Spleen (tissue), 7 donors: ENCODE results near the gene ACSS1.

Experiments
- POLR2A ChIP-seq, 3 donors: fragments of 450-650 bp; IDR thresholded peaks; one replicate each; pipeline ENCODE4 v1.5.1; 2017; ENCODE audit warnings: antibody characterized with exemption in 3 of 3, mild to moderate bottlenecking in 1 of 3
- TF ChIP-seq, protein P1 (sequence below), 11 experiments: fragments of 200-600 bp in 7 of 11; fragments of 450-650 bp in 4 of 11; sonication (generic) in 4 of 11; IDR thresholded peaks in 8 of 11; conservative IDR thresholded peaks in 3 of 11; 1 replicate in 7 of 11; 2 replicates in 4 of 11; pipeline versions ENCODE4 v1.4.0 to v1.8.0; 2016 to 2021; ENCODE audit warnings: antibody characterized with exemption in 11 of 11, inconsistent platforms in 4 of 11, mild to moderate bottlenecking in 1 of 11
- donor health status: DM: no; HTN: no; CAD: no; lungs with moderate emphysema.
- donor health status: DM: no; HTN: no; CAD: no.
- donor health status: DM: no; HTN: no; CAD: no.

DNA sequence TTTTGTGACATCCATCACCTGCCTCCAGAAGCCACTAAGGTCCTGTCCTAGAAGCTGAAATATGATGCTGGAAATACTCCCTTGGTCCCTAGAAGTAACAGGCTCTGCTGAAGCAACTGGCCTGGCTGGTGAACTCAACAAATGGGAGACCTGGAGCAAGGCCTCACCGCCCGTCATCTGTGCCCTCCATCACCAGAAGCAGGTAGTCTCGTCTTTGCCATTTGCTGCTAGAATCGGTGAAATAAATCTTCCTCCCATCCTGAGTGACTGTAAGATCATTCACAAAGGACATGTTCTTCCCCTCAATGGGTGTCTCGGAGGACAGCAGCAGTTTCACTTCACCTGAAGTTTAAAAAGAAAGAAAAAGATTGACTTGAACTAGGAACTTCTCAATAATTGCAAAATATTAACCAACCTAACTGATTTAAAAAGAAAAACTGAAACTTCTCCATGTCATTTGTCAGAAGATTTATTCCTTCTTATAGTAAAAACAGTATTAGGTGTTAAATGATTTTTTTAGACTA lies 87.8 kb downstream of the ACSS1 start:
- TF ChIP-seq, protein P1, sequence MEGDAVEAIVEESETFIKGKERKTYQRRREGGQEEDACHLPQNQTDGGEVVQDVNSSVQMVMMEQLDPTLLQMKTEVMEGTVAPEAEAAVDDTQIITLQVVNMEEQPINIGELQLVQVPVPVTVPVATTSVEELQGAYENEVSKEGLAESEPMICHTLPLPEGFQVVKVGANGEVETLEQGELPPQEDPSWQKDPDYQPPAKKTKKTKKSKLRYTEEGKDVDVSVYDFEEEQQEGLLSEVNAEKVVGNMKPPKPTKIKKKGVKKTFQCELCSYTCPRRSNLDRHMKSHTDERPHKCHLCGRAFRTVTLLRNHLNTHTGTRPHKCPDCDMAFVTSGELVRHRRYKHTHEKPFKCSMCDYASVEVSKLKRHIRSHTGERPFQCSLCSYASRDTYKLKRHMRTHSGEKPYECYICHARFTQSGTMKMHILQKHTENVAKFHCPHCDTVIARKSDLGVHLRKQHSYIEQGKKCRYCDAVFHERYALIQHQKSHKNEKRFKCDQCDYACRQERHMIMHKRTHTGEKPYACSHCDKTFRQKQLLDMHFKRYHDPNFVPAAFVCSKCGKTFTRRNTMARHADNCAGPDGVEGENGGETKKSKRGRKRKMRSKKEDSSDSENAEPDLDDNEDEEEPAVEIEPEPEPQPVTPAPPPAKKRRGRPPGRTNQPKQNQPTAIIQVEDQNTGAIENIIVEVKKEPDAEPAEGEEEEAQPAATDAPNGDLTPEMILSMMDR (IDR thresholded peaks at IDR 0.05 in 8 of 11, conservative IDR thresholded peaks at IDR 0.05 in 3 of 11): no peak
- no peak for TF ChIP-seq POLR2A (IDR thresholded peaks at IDR 0.05)
